Astrocyte (in vitro differentiated cells and primary cell): ENCODE results near the gene ANKLE2.

Experiments
- CTCF ChIP-seq: IDR thresholded peaks from 2 replicates; pipeline ENCODE4 v1.5.1; 2011; ENCODE audit warnings: low read depth, mild to moderate bottlenecking, inconsistent platforms, low read length, moderate library complexity; ENCODE audit not compliant: insufficient read depth
- EZH2 ChIP-seq: IDR thresholded peaks from 2 replicates; pipeline ENCODE4 v1.6.1; 2012; ENCODE audit warnings: mild to moderate bottlenecking, low read length, inconsistent platforms; ENCODE audit not compliant: insufficient read depth

- TF ChIP-seq EZH2: no peak
- no peak for TF ChIP-seq CTCF
These were observed 14.0 kb upstream of the ANKLE2 start for GRCh38 chr12:132775502-132776229.
